Hematopoietic multipotent progenitor cell treated with erythropoietin and hydrocortisone succinate and interleukin-3 and kit ligand, for 15 days (in vitro differentiated cells): ENCODE data around the gene ALG12.
"Not testable (repeated sequence)": the region's sequence is repeated elsewhere in the genome, so short reads cannot be mapped to it uniquely, and the experiment has no call there.

Experiments
- DNase-seq: peaks from one replicate; pipeline ENCODE4 v3.0.0-alpha.2; 2015; ENCODE audit warnings: low spot score

The ALG12 gene

DNA sequence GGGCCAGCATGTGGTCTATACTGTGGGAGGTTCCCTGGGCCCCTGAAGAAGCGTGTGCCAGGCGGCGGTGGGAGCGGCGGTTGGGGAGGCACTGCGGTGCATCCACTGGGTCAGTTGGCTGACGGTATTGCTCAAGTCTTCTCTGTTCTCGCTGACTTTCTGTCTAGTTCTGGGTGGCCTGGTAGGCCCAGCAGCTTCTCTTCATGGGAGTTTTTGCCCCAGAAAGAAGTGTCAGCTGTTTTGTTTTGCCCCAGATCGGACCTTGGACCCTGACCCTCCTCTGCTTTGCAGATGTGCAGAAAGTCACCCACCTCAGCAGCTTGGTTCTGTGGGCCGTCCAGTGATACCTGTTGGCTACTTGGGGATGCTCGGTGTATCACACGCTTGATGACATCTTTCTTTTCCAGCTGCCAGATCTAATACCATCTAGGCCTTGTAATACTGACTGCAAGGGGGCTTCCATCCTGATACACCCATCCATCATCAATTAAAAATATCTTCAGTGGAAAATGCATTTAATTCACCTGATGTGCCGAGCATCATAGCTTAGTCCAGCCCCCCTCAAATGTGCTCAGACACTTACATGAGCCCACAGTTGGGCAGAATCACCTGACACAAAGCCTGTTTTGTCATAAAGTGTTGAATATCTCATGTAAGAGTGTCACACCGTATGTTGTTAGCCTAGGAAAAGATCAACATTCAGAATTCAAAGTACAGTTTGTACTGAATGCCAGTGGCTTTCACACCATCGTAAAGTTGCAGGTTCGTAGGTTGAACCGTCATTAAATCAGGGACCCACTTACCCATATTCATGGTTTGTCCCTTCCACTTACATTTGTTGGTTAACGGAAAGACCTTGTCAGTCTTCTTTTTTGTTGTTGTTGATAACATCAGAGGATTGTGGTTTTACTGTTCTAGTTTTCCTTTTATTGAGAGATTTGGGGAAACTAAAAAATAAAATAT, 50.7 kb downstream of the ALG12 start:
- no peak for DNase-seq

DNA sequence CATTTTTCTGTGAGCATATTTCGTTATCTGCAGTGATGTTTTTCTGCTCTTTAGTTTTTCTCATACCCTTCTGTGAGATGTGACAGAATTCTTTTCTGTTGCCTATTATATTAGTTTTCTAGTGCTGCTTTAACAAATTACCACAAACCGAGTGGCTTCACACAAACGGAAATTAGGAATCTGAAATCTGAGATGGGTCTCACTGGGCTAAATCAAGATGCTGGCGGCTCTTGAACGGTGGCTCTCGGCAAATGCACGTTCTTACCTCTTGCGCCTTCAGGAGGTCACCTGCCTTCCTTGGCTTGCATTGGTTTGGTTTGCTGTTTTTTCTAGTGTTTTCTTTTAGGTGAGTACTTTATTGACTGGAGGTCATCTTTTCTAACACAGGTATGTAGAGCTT, 51.6 kb downstream of the ALG12 start:
- no peak for DNase-seq

DNA sequence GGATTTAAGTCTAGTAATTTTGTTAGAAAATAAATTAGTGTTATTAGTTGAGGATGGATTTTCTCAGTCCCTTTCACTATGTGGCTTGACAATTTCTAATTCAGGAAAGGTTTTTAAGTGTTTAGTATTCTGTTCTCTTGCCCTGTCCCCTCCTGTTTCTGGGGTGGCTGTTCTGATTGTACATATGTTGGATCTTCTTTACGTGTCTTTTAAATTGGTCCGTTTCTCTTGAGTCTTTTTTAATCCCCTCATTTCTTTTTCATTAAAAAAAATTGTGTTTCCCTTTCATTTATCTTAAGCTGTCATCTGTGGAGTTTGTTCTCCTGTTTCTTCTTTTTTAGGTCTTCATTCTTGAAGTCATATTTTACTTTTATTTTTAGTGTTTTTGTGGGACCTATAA, 52.1 kb downstream of the ALG12 start:
- no peak for DNase-seq

DNA sequence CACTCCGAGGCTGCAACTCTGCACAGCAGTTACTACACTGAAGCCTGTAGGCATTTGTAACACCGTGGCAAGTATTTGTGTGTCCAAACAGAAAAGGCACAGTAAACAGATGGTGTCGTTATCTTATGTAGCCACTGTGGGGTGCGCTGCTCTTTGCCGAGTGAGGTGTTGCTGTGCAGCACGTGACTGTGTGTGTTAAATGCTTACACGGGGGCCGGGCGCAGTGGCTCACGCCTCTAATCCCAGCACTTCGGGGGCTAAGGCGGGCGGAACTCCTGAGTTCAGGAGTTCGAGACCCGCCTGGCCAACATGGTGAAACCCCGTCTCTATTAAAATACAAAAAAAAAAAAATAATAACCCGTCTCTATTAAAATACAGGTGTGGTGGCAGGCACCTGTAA, 53.1 kb downstream of the ALG12 start:
- no peak for DNase-seq

DNA sequence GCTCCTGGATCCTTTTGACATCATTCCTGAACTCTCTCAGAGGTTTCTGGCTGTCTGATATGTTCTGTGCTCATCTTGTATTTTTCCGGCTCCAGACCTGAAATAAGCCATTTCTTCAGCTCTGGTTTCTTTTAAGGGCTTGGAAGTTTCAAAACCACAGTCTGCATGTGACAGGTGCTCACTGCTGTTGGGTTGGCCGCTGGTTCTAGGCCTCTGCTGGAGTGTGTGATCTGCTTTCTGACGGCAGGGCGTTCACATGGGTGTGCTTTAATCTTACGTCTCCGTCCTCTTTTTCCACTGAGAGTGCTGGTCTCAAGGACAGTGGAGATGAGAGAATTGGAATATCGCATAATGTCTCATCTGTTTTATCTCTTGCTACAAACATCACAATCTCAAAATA, 54.3 kb downstream of the ALG12 start:
- DNase-seq = no peak

DNA sequence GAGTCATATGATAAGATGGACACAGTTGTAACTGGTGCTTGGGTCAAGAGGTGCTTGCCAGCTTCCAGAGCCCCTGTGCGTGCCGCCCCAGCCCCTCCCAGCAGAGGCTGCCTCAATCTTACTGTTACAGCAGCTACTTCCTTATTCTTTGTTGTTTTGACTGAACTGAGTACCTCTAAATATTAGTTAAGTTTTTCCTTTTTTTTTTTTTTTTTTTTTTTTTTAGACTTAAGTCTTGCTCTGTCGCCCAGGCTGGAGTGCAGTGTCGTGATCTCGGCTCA, 55.8 kb downstream of the ALG12 start:
- no peak for DNase-seq

DNA sequence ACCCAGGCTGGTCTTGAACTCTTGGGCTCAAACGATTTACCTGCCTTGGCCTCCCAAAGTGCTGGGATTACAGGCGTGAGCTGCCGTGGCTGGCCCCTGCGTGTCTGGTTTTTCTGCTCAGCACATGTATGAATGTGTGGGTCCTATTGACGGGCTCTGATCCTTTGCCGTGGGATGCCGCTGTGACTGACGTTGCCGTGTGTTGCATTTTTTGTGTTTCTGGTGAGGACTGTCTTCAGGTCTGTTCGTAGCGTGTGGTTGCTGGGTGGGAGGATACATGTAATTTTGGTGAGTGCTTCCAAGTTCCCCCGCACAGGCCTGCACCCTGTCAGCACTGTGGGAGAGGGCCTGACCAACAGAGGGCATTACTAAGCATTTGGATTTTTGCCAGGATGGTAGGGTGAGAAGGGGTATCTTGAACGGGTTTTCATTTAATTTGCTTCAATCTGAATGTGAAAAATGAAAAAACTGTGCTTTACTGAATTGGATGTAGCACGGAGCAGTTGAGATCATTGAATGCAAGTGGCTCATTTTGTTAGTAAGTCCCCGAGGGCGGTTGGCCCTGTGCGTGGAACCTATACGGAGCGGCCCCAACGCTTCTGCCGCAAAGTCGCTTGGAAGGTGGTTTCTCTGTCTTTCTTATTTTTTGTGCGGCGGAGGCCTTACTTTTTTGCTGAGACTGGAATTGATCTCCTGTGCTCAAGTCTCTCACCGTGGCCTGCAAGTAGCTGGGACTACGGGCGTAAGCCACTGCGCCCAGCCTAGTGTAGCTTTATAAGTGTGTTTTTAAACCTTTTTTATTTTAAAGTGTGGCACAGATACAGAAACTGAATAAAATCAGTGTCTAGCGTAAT, 56.4 kb downstream of the ALG12 start:
- no peak for DNase-seq

DNA sequence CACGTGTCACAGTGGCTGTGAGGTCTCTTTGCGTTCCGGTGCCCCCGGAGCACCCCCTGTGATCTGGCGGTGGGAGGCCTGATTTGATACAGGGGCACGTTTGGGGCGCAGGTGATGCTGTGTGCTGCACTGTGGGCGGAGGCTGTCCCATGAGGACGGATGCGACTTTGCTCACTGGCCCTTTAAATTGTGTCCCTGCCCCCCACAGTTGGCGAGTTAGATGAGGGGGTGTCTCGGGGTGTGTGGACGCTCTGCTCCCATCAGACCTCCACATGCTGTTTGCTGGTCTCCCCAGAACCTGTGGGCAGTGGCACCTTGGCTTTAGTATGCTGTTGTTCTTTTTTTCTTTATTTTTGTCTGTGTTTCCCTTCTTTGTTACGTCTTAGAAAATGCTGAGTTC, 59.4 kb downstream of the ALG12 start:
- DNase-seq = no peak

DNA sequence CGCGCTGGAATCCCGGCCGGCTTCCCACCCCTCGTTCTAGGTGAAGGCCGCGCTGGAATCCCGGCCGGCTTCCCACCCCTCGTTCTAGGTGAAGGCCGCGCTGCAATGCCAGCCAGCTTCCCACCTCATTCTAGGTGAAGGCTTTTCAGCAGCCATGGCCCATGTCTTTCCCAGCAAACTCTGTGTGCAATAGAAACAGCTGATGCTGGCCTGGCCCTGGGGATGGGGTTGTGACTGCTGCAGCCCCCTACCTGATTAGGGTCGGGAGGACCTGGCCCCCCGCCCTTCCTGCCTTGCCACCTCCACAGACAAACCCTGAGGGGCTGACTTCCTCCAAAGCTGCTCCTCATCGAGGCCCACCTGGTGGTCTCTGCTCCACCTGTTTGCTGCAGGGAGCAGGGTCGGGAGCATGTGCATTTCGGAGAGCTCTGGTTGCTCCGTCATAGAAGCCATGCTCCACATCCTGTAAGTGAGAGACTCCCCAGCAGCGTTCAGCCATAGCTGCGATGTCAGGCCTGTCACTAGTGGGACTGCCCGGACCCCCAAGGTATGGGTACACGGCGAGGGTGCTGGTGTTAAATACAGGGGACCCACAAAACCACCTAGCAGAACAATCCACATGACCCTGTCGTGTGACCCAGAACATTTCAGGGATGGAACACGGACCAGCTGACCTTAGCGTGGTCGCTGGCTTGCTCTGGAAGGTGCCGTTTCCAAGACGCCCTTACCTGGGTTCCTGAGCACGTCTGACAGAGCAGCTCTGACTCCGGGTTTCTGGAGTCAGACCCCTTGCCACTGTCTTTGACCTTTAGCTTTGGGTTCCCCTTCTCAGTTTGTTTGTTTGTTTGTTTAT, 61.2 kb downstream of the ALG12 start:
- no peak for DNase-seq

DNA sequence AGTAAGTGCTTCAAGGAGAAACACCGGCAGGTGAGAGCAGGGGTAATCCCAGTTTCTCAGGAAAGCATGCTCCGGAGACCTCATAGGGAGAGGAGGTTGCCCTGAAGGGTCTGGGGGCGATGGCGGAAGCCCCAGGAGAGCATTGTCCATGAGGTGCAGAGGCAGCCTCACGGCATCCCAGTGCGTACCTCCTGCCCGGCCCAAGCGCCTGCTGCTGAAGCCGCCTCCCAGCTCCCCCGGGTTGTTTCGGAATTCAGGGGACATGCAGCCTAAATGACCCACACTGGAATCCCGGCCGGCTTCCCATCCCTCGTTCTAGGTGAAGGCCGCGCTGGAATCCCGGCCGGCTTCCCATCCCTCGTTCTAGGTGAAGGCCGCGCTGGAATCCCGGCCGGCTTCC, 61.9 kb downstream of the ALG12 start:
- DNase-seq = no peak

DNA sequence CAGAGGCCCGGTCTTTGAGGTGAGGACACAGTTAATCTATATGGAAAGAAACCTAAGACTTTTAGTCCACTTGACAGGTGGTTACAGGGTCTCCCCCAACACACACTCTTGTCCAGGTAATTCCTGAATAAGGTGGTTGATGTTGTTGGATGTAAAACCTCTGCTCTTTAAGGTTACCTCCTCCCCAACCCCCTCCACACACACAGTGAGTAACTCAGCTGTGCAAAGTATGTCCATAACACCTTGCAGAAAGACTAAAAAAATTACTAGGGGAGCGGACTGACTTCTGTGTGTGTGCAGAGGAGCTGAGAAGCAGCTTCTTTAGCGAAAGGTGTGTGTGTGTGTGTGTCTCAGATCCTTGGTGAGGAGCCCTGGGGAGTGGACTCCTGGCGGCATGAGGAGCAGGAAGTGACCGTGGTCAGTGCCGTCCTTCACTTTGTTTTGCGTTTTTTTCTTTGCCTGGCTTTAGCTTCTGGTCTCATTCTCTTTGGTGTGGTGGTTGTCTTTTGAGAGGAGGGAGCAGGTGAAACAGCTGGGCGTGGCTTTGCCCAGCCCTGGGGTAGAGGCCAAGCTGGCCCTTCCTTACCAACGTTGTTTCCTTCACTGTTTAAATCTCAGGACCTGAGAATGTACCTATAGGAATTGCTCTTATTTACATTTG, 62.9 kb downstream of the ALG12 start:
- DNase-seq = no peak

DNA sequence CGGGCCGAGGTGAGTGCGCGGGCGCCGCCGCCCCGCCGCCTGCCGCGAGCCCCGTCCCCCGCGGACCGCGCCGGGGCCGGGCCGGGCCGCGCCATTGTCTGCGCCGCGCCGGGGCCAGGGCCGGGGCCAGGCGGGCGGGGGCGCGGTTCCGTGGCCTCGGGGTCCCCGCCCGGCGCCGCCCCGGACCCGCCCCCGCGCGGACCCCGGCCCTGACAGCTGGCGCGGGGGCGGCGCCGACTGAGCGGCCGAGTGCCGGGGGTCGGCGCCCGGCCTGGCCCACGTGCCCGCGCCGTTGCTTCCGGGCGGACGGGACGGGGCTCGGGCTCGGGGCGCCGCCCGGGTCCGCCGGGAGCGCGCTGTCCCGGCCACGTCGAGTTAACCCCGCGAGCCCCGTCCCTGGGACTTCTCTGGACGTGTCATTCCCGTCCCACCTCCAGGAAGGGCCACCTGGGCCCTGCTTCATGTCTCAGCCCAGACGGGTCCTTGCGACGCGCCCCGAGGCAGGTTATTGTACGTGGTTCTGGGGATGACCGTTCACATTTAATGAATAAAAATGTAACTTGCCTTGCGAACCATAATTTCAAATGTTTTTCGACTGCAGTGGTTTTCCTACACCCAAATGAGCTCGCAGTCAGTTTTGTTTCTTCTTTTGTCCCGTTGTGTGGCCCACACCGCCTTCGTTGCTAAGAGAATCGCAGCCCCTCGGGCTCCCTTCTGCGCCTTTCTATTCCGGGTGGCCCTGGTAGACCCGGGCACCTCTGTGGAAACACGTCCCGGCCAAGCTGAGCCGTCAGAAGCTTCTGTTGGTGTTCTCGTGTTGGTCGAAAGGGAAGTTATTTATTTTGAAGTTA, 64.0 kb downstream of the ALG12 start:
- DNase-seq = peak; percentile 16

DNA sequence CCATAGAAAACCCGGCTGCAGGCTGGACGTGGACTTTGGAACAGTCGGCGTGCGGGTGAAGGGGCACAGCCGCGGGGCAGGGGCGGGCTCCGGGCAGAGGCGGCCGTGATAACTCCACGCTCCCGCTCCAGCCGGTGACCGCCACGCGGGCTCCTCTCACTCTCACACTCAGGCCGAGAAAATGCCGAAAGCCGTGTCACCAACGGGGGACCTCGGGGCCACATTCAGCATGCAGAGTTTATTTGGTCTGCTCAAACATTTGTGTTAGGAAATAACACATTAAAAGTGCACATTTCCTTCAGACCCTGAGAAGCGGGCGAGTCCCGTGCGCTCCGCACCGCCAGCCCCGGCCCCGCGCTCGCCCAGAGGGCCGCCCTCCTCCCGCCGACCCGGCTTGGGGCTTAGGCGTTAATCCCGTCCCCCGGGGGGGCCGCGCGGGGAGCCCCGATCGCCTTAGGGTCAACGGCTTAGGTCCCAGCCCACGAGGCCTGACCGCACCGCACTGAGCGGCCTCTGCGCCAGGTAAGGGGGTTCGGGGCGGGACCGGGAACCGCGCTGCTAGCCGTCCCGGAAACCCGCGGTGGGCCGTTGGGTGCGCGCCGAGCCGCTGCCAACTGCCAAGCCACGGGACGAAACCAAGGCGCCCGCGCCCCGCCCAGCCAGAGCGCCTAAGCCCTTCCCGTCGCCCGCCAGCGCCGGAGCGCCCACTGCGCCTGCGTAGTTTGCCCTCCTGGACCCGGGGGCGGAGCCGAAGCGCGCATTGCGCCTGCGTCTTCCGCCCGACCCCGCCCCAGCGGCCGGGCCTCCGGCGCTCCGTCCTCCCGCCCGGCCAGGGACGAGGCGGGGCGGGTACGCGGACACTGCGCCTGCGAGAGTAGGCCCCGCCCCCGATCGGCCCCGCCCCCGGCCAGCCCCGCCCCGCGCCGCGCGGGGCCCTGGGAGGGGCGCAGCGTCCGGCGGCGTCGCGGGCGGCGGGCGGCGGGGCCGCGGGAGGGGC, 65.0 kb downstream of the ALG12 start, which contains the start of gene ZBED4:
Gene ZBED4, plus strand, starts transcription at position 947 of the 997 bp plus-strand sequence. CDS start 29,819 bp downstream, outside the sequence.
- DNase-seq = peak; percentile 99

DNA sequence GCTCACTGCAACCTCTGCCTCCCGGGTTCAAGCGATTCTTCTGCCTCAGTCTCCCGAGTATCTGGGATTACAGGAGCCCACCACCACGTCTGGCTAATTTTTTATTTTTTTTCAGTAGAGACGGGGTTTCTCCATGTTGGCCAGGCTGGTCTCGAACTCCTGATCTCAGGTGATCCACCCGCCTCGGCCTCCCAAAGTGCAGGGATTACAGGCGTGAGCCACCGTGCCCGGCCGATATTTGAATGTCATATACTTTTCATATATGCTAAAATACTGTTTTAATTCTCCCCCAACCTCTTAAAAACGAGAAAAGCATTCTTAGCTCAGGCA, 65.7 kb downstream of the ALG12 start:
- not testable (repeated sequence) for DNase-seq

DNA sequence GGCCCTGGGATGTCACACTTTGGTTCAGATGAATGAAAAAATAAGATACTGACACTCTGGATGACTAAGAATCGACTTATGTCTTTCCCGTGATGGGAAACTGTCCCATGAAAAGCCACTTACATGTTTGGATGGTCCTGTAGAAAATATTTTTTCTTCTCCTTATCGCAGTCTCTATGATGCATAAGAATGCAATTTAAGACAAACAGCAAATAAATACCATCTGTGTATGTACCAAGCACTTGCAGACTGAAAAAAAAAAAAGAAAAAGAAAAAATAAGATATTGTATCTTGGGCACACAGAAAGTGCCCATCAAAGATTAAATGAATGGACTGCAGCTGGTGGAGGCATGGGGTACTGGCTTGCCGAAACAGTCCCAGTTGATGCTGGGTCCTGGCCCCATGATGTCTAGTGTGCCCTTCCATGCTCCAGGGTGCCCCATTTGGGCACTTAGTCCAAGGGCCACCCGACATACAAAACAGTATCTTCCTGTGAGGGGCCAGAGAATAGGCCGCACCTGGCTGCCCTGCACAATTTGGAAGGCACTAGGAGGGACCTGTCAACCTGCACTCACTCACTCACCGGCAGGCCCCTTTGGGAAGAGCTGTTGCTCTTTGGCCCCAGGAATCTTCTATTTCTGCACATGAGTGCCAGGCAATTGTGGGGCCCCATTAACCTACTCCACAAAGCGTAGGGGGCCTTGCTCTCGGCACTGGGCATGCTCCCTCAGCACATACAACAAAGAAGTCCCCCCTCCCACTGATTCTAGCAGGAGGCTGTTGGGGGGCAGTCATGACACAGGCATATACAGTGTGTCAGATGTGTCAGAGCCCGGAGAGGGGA, 67.1 kb downstream of the ALG12 start:
- no peak for DNase-seq
